ENCODE results near the gene KRTAP19-7.

KRTAP19-7 gene, protein sequence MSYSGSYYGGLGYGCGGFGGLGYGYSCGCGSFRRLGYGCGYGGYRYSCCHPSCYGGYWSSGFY

DNA sequence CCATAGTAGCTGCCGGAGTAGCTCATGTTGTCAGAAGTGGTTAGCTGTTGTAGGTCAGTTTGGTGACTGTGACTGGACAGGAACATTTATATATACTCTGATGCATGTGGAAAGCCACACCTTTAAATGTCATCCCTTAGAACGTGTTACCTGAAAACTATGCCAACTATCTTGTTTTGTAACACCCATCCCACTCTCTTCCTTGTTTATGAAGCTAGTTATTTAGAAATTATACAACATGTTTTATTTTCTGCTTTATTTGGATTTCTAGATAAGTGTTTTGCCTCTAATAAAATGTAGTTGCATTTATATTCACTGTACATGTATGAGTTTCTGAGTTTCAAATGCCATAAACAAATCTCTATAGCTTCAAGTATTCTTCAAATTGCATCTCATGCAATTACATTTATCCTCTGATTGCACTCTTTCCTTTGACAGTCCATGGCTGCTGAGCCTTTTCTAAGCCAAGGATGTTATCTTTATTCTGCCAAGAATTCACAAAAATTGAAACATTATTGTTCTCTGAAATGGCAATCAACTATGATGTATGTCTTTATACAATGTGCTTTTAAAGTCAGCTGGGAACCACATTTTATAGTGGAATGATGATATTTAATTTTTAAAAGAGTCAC lies at the start of gene KRTAP19-7:
Gene KRTAP19-7, minus strand, starts transcription at position 51 of the 632 bp plus-strand sequence. Its CDS starts 25 bp downstream, at position 26.
- no peak for DNase-seq

DNA sequence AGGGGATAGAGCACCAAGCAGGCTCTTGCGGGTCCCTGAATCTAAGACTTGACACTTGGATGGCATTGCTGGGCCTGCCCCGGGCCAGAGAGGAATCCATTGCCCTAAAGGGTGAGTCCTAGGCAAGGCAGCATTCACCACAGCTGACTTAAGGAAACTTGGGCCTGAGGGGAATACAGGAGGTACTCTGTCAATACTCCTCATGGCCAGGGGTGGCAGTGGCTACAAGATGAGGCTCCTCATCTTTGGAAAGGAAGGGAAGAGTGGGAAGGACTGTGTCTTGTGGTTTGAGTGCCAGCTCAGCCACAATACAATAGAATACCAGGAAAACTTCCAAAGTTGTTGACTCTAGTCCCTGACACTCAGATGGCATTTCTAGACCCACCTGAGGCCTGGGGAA lies 44.9 kb upstream of the KRTAP19-7 start:
- DNase-seq = no peak

DNA sequence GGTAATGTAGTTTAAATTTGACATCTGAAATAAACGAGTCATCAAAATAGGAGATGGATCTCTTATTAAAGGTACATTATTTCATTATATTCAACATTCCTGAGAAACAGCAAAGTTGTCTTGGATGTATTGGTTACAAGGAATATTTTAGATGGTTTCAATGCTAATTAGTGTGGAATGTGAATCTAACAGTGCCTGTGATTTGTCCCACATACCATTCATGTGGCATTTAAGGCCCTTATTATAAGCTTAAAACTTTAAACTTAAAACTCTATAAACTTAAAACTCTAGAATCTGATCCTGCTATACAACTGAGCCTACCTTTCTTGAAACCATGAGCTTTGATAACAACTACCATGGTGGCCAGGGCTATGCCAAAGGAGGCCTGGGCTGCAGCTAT lies 39.7 kb upstream of the KRTAP19-7 start, which contains the start of gene KRTAP22-1:
Gene KRTAP22-1, plus strand, starts transcription at position 301 of the 400 bp plus-strand sequence.
- no peak for DNase-seq

GRCh38 chr21:30598802-30599201 lies 37.7 kb upstream of the KRTAP19-7 start, which contains the start of gene KRTAP6-2:
Gene KRTAP6-2 (minus strand): TSS chr21:30598902. CDS start chr21:30598874, 28 bp downstream.
- DNase-seq = no peak

- no peak for DNase-seq
Measured at GRCh38 chr21:30592140-30592539, 31.0 kb upstream of the KRTAP19-7 start, which contains the start of gene KRTAP6-3. Gene KRTAP6-3 (plus strand): TSS chr21:30592440. CDS start chr21:30592446, 6 bp downstream.

GRCh38 chr21:30590297-30590696 lies 29.2 kb upstream of the KRTAP19-7 start, which contains the start of gene KRTAP22-2:
Gene KRTAP22-2 (minus strand): TSS chr21:30590397.
- no peak for DNase-seq

DNA sequence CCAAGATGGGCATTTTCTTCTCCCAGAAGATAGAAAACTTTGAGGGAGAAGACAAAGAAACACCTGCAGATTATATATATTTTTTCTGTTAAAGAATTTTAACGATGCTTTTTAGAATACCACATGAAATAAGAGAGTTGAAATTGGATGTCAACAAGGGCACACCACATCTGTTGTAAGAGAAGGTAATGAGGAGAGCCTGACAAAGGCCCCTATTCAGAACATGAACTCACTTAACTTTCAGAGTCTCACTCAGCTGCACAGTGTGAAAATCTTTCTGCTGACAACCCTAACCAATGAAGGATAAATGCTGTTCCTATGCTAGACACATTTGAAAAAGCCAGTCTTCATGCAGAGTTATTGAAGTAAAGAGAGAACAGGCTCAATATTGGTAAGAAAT lies 21.8 kb upstream of the KRTAP19-7 start:
- DNase-seq = no peak

DNA sequence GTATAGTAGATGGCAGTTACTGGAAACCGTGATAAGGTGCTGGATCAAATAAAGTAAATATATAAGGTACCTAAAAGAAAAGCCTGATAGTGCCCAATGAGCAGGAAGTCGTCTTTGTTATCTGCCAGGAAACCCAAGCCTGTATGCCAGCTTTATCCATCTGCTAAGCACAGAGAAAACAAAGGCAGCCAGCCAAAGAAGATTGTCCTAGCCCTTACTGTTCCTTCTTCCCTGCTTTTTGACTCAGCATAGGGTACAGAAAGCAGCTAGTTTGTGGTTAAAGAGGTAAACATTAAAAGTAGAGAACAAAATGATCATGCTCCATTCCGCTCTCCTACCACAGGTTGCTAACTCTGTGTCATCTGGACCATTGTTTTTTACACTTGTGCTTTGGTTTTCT lies 19.0 kb upstream of the KRTAP19-7 start:
- DNase-seq = no peak

GRCh38 chr21:30579346-30579745 lies 18.2 kb upstream of the KRTAP19-7 start:
- no peak for DNase-seq

DNA sequence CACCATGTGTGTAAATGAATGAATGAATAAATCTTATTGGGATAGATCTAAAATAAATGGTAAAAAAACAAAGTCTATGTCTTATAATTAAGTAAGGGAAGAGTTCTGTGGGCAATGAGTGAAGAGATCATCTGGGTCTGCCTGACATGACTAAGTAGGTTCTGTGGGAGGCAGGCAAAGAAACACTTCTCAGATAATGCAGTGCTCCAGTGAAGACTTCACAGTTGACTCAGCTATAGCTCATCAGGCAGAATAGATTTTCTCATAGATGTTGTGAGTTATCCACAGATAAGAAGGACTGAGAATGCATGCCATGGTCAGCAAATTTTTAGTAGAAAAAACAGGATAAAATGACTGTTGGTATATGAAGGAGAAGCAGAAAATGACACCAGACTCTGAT lies 16.7 kb upstream of the KRTAP19-7 start:
- no peak for DNase-seq

GRCh38 chr21:30567617-30568016 lies 6.5 kb upstream of the KRTAP19-7 start:
- no peak for DNase-seq

DNA sequence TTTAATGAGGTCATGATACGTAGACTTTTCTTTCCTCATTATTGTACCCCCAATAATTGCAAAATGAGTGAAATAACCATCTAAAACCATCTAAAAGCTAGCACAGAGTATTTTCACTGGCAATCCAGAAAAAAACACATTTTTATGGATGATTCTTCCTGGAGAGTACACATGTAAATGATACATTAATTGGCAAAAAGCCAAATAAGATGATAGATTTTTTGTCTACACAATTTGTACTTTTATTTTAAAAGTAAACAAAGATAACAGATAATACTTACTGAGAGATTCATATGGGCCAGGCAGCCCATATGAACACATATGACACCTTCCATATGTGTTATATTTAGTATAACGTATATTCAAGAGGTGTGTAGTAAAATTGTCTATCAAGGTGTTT lies 2.5 kb upstream of the KRTAP19-7 start:
- no peak for DNase-seq

GRCh38 chr21:30563072-30563471 lies 2.0 kb upstream of the KRTAP19-7 start:
- no peak for DNase-seq

- DNase-seq = no peak
Measured at GRCh38 chr21:30561957-30562356, 843 bp upstream of the KRTAP19-7 start.

GRCh38 chr21:30555095-30555494 lies 6.0 kb downstream of the KRTAP19-7 start:
- no peak for DNase-seq

GRCh38 chr21:30552782-30553181 lies 8.3 kb downstream of the KRTAP19-7 start:
- DNase-seq = no peak

GRCh38 chr21:30541764-30542163 lies 19.4 kb downstream of the KRTAP19-7 start, which contains the start of gene KRTAP19-6:
Gene KRTAP19-6 (minus strand): TSS chr21:30541864. CDS start chr21:30541833, 31 bp downstream.
- DNase-seq = no peak

DNA sequence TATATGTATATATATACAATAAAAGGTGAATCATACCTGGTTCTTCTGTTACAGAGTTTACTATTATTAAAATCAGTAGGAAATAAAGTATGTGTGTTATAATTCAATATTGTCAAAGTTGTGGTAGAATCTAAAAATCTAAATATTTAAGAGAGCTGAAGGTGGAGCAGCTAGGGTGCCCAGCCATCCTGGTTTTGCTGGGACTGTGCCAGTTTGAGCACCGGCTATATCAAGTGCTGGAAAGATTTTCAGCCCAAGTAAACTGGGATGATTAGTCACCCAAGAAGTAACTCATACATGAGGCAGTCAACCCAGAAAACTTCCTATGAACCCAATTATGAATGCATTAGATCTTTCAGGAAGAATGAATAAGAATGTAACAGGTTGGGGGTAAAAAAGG lies 42.2 kb downstream of the KRTAP19-7 start:
- no peak for DNase-seq

DNA sequence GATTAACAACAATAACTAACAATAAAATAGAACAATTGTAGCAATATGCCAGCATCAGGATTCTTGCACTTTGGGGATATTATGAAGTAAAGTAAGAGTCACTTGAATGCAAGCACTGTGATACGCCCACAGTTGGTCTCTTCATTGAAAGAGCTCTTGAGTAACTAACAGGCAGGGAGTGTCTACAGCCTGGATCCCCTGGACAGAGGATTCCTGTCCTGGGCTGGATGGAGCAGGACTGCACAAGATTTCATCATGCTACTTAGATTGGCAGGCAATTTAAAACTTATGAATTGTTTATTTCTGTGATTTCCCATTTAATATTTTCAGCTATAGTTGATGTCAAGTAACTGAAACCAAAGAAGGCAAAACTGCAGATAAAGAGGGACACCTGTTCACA lies 45.4 kb downstream of the KRTAP19-7 start:
- no peak for DNase-seq

Data from CD4-positive, alpha-beta T cell treated with Interleukin-15 for 1 hour (primary cell).